Measurements from ENCODE around the gene ECM1.

ECM1 gene

DNA sequence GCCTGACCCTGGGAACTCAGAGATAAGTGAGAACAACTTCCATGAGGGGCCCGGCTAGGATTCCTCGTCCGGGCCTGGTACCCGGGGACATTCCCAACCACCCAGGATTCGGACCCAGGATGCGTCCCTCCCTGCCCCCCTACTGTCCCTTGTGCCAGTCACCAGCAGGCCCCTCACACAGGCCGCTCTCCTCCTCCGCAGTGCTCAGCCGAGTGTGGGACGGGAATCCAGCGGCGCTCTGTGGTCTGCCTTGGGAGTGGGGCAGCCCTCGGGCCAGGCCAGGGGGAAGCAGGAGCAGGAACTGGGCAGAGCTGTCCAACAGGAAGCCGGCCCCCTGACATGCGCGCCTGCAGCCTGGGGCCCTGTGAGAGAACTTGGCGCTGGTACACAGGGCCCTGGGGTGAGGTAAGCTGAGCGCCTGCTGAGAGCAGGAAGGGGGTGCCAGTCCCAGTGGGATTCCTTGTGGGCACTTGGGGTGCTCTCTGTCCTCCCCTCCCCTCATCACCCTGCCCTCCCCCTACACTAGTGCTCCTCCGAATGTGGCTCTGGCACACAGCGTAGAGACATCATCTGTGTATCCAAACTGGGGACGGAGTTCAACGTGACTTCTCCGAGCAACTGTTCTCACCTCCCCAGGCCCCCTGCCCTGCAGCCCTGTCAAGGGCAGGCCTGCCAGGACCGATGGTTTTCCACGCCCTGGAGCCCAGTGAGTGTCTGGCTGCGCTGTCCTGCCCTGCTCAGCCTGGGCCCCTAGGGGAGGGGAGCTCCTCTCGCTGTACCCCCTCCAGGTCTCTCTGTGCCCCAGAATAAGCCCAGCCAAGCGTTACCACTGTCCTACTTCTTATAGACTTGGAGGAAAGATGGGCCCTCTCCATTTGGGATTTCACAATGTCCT is 51.1 kb downstream of the ECM1 start:
- DNase-seq (ENCODE audit: low read depth): no peak

DNA sequence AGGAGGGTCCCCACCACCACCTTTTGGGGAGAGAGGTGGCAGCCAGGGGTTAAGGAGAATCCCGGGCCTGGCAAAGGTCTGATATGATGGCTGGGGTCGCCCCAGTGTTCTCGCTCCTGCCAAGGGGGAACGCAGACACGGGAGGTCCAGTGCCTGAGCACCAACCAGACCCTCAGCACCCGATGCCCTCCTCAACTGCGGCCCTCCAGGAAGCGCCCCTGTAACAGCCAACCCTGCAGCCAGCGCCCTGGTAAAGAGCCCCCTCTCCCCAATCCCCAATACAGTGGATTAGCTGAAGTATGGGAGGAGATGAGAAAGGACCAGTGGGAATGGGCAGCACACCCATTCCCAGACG is 51.7 kb downstream of the ECM1 start:
- no peak for DNase-seq (ENCODE audit: low read depth)

DNA sequence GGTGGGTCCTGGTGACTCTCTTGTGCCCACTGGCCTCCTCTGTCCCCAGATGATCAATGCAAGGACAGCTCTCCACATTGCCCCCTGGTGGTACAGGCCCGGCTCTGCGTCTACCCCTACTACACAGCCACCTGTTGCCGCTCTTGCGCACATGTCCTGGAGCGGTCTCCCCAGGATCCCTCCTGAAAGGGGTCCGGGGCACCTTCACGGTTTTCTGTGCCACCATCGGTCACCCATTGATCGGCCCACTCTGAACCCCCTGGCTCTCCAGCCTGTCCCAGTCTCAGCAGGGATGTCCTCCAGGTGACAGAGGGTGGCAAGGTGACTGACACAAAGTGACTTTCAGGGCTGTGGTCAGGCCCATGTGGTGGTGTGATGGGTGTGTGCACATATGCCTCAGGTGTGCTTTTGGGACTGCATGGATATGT is 52.1 kb downstream of the ECM1 start:
- DNase-seq (ENCODE audit: low read depth): peak; percentile 65

DNA sequence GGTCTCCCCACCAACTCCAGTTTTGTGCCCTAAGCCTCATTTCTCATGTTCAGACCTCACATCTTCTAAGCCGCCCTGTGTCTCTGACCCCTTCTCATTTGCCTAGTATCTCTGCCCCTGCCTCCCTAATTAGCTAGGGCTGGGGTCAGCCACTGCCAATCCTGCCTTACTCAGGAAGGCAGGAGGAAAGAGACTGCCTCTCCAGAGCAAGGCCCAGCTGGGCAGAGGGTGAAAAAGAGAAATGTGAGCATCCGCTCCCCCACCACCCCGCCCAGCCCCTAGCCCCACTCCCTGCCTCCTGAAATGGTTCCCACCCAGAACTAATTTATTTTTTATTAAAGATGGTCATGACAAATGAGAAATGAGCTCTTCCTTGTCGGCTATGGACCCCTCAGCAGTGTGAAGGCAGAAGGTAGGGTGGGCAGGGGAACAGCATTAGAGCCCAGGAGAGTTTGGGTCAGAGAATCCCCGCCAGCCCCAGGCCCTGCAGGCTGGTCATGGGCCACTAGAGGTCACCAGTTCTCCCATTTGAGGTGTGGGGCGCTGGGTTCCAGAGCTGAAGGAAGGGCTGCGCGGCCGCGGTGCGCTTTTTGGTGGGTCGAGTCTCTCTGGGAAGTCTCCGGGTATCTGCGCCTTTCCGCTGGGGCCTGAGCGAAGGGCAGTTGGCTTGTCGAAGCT is 52.8 kb downstream of the ECM1 start:
- DNase-seq (ENCODE audit: low read depth): peak; percentile 77

DNA sequence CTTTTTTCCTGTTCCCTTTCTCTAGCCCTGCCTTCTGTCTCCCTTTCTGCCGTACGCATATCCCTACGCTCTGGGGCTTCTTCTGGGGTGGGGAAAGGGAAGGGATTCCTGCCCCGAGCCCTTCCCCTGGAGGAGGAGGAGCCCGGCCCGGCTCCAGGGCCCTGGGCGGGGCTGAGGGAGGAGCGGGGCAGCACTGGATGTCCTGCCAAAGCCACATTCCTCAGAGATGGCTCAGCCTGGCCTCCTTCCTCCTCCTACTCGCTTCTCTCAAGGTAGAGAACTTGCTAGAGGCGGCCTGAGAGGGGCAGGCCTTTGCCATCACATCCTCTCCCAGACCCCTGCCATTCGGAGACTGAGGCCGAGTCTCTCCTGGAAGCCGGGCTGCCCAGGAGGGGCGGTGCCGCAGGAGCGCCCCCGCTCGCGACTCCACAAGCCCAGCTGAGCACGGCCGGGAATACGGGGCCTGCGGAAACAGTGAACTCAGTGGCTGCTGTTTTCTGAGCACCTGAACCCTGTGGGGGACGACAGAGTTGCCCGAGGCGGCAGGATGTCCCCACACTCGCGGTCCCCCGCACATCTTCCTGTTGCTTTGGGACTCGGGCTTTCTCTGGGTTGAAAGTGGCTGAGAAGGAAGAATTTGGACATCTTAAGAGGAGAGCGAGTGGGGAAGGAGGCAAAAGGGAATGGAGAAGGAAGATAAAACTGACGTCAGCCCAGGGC is 53.5 kb downstream of the ECM1 start:
- DNase-seq (ENCODE audit: low read depth): peak; percentile 35

DNA sequence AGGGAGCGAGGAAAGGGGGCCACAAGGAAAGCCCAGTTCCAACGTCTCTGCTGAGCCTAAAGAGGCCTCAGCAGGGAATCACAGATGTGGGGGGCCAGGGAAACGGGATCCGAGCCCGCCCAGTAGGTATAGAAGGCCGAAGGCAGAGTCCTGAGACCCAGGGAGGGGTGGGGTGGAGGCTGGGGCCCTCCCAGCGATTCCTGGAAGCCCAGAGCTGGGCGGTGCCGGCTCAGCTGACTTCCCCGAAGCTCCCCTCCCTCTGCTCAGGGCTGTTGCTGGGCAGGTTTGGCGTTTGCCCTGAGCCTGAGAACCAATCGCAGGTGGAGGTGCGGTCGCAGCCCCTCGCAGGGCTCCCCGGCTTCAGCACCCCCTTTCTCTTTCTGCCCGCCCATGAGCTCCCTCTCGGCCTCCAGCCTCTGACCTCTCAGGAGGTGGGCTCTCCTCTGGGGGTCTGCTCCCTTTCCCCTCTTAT is 54.1 kb downstream of the ECM1 start:
- DNase-seq (ENCODE audit: low read depth): peak; percentile 79

DNA sequence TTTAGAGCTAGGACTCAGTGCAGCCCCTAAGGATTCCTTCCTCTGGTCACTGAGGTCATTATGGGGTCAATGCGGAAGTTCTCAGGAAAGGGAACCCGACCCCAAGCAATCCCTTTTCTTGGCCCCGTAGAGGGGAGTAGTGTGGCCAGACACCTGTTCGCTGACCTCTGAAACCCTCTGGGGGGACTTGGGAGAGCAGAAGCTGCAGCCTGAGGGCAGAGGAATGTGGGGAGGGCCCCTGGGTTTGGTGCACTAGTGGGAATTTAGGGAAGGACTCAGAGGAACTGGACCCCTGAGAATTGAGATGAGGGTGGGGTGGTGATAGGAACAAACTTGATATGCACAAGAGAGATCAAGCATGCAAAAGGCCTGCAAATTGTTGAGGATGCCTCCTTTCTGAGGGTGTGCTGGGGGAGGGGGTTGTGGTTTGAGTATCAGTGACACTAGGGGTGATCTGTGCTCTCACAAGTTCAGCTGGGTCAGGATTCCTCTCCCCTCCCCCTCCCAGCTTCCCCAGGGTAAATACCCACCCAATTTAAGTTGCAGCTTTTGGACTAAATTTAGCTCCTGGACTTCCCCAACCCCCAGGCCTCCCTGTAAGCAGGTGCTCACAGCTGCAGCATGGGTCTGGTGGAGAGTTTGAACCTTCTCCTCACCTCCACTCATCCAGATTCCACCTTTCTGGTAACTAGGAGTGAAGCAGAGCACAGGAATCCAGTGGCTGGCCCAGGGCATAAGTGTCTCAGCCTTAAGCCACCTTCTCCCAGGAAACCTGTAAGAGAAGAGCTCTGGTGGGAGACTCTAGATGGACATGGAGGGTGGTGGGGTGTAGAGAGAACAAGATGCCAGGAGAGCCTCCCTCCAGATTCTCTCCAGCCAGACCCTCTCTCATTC is 54.8 kb downstream of the ECM1 start:
- DNase-seq (ENCODE audit: low read depth): peak; percentile 71
